ENCODE data around the gene ZSWIM8. TPM values are rescaled to one million over a fixed set of nuclear protein-coding genes. Genes with fewer than 3 reads are reported as not detected.
A peak's percentile ranks its signal among the peaks of the same experiment; 100 is the strongest.

ZSWIM8 gene
- total and polyA plus RNA-seq, 10 of the 15 experiments (the other 5 are each of a cell fraction or from before 2014, with no cell fraction given) = 7.8 to 47.1 (median 23.6) TPM

GRCh38 chr10:73786512-73786885 lies 1.1 kb downstream of the ZSWIM8 start:
- Histone ChIP-seq H3K4me3 (peak overlapping the region; percentile 91), H3K36me3 (ENCODE audit: control insufficient read depth in 2 of 2, insufficient read depth in 2 of 2, low read length in 1 of 2) (peaks cover 5 to 7% of the 10 kb centered on the region in 2 experiments), H3K27me3 (replicated peaks in 1 of 2; ENCODE audit: control insufficient read depth in 2 of 2, insufficient read depth in 2 of 2, low read length in 1 of 2) (no peaks in the 10 kb centered on the region), H2AFZ (ENCODE audit: control insufficient read depth, low read depth, low read length) (no peak overlapping the region), H3K4me1 (ENCODE audit: control insufficient read depth, insufficient read depth, low read length) (peaks cover 10% of the 10 kb centered on the region), H3K9me3 (replicated peaks; ENCODE audit: control insufficient read depth, insufficient read depth, low read length) (no peaks in the 10 kb centered on the region), H3K79me2 (ENCODE audit: control insufficient read depth, insufficient read depth, low read length) (peaks cover 59% of the 10 kb centered on the region), H4K20me1 (ENCODE audit: control insufficient read depth, insufficient read depth) (peaks cover 4% of the 10 kb centered on the region; the same call in 1 of the 2 replicates), H3K4me2 (ENCODE audit: control insufficient read depth, insufficient read depth) (peak overlapping the region; percentile 79), H3K27ac (ENCODE audit: control insufficient read depth, insufficient read depth) (0 out of 2 replicates have a peak overlapping the region, but pooled peaks have one; percentile 25), H3K9ac (ENCODE audit: control insufficient read depth, insufficient read depth, low read length) (peak overlapping the region; percentile 84)
- in situ Hi-C loops (cut with MboI) (no loop called here), intact Hi-C loops (cut with micrococcal nuclease; ENCODE audit: unreplicated experiment) (loop anchor here (10.0 kb wide), 1 partner anchor 132 kb away; the partner anchor contains the start of gene SYNPO2L)
- whole genome bisulfite sequencing (ENCODE audit: insufficient coverage, insufficient replicate concordance, low lambda C conversion rate, missing lambda C conversion rate) = 0% methylated on average over 2 of the region's 2 CpGs
- SMC1A ChIA-PET (ENCODE audit: uncharacterized antibody, unreplicated experiment) = interaction anchor here (1.0 to 2.8 kb wide), 7 partner anchors 10 to 40 kb away, joined by 3 to 15 read pairs (median 5); a partner anchor contains a TSS
- RAD21 ChIA-PET (ENCODE audit: unreplicated experiment) = interaction anchor here (0.8 to 2.0 kb wide), 8 partner anchors 11 to 257 kb away, joined by 3 to 12 read pairs (median 3); partner anchors contain the start of gene SEC24C
- no peak for DNase-seq (ENCODE audit: low read depth, low spot score)
- FAIRE-seq = no peak
- no TSS peak for BruUV-seq (replicated peaks)
- TF ChIP-seq RELB (IDR thresholded peaks at IDR 0.05; ENCODE audit: low read depth) = no peak
- TF ChIP-seq SRF (IDR thresholded peaks at IDR 0.05; ENCODE audit: low read depth in 2 of 2, low read length in 2 of 2) = no peak
- no peak for TF ChIP-seq PBX3 (IDR thresholded peaks at IDR 0.05; ENCODE audit: insufficient replicate concordance, low read depth, low read length)
- TF ChIP-seq IKZF1 (conservative IDR thresholded peaks at IDR 0.05) = no peak
- TF ChIP-seq ZNF217 (IDR thresholded peaks at IDR 0.05) = no peak
- no peak for TF ChIP-seq ATF2 (IDR thresholded peaks at IDR 0.05; ENCODE audit: low read length)
- TF ChIP-seq TCF7 (IDR thresholded peaks at IDR 0.05; ENCODE audit: borderline replicate concordance) = no peak
- no peak for TF ChIP-seq CBFB (IDR thresholded peaks at IDR 0.05; ENCODE audit: low read depth)
- TF ChIP-seq ZNF384 (IDR thresholded peaks at IDR 0.05; ENCODE audit: borderline replicate concordance, low read depth, low read length) = no peak
- no peak for TF ChIP-seq POLR2AphosphoS2 (IDR thresholded peaks at IDR 0.05; ENCODE audit: low read depth, low read length)
- TF ChIP-seq SIN3A (IDR thresholded peaks at IDR 0.05; ENCODE audit: low read depth, low read length) = no peak
- no peak for TF ChIP-seq TARDBP (IDR thresholded peaks at IDR 0.05; ENCODE audit: borderline replicate concordance)
- POLR2A ChIA-PET = interaction anchor here (0.6 to 4.6 kb wide), 7 partner anchors 9 to 133 kb away, joined by 4 to 40 read pairs (median 4); a partner anchor contains a TSS
- CTCF ChIA-PET = interaction anchor here (0.9 to 1.5 kb wide), 3 partner anchors 12 to 27 kb away, joined by 3 to 6 read pairs (median 5); no protein-coding TSS in a partner anchor
- no peak for ATAC-seq

Measured in GM12878 (cell line).